ENCODE measurements around the gene CCDC83. TPM values are rescaled to one million over a fixed set of nuclear protein-coding genes. Genes with fewer than 3 reads are reported as not detected.

The CCDC83 gene
- total and polyA plus RNA-seq, 2 donors (not counting 3 experiments of a cell fraction or from before 2014, with no cell fraction given), result not detected

- dilution Hi-C loops (cut with MboI; ENCODE audit: extremely low pct_ligation_motif_present, low sequenced_read_pairs) (no loop called here), intact Hi-C loops (cut with micrococcal nuclease) (loop anchor here (10.0 kb wide), 1 partner anchor 251 kb away; no protein-coding TSS in a partner anchor)
- H3K9me1 ChIP-seq (replicated peaks; ENCODE audit: control insufficient read depth, extremely low read depth, insufficient read depth, low read length), result no peaks in the 10 kb centered on the region
- CTCF ChIA-PET, result interaction anchor here (0.7 to 1.1 kb wide), 3 partner anchors 23 to 343 kb away, joined by 3 to 4 read pairs (median 4); no protein-coding TSS in a partner anchor
- FAIRE-seq, result no peak
- H3K4me1 ChIP-seq (ENCODE audit: control insufficient read depth, extremely low read depth, insufficient read depth, low read length), result peaks cover 38% of the 10 kb centered on the region
- H3K27me3 ChIP-seq (ENCODE audit: control insufficient read depth in 2 of 2, insufficient read depth in 2 of 2, low read length in 2 of 2), result no peaks in the 10 kb centered on the region
- no peak overlapping the region for H2AFZ ChIP-seq (ENCODE audit: low read depth, low read length)
- no peak overlapping the region for H3K4me2 ChIP-seq (ENCODE audit: insufficient read depth, low read length)
- H3K27ac ChIP-seq (ENCODE audit: insufficient read depth, low read depth, low read length), result no peak overlapping the region
- H3K79me2 ChIP-seq (ENCODE audit: control insufficient read depth, insufficient read depth, low read length), result no peaks in the 10 kb centered on the region
- no TSS peak for BruUV-seq (replicated peaks)
- no peaks in the 10 kb centered on the region for H3K9me3 ChIP-seq (replicated peaks; ENCODE audit: control insufficient read depth, insufficient read depth, low read length)
- H4K20me1 ChIP-seq (replicated peaks; ENCODE audit: control insufficient read depth, extremely low read depth, insufficient read depth, low read length), result no peaks in the 10 kb centered on the region
- no peak overlapping the region for H3K9ac ChIP-seq (replicated peaks; ENCODE audit: extremely low read depth, insufficient read depth, low read length)
- no peak overlapping the region for H3K4me3 ChIP-seq (replicated peaks in 1 of 3; ENCODE audit: insufficient read depth in 1 of 3, low read depth in 1 of 3, low read length in 3 of 3)
- TF ChIP-seq GATA2 (IDR thresholded peaks at IDR 0.05; ENCODE audit: insufficient read depth, insufficient read length, low read depth, low read length) (no peak), CTCF (IDR thresholded peaks at IDR 0.05; ENCODE audit: extremely low read depth in 1 of 2, insufficient read depth in 1 of 2, low read depth in 1 of 2, low read length in 2 of 2) (no peak), FOS (IDR thresholded peaks at IDR 0.05; ENCODE audit: borderline replicate concordance, insufficient read depth, low read length) (no peak), EZH2 (IDR thresholded peaks at IDR 0.05; ENCODE audit: borderline replicate concordance, low read depth, low read length, severe bottlenecking) (no peak), MYC (IDR thresholded peaks at IDR 0.05; ENCODE audit: low read depth, low read length) (no peak), JUN (IDR thresholded peaks at IDR 0.05; ENCODE audit: borderline replicate concordance, insufficient read depth, insufficient read length, low read depth) (no peak), POLR2AphosphoS5 (IDR thresholded peaks at IDR 0.05; ENCODE audit: insufficient read depth, low read depth, low read length) (no peak)
- TF ChIP-seq, protein P1, sequence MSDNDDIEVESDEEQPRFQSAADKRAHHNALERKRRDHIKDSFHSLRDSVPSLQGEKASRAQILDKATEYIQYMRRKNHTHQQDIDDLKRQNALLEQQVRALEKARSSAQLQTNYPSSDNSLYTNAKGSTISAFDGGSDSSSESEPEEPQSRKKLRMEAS (IDR thresholded peaks at IDR 0.05; ENCODE audit: insufficient read depth, insufficient read length), result no peak
- POLR2A ChIA-PET, result no interaction called here
- H3K36me3 ChIP-seq (ENCODE audit: control insufficient read depth in 2 of 2, extremely low read depth in 1 of 2, insufficient read depth in 2 of 2, low read length in 2 of 2), result no peaks in the 10 kb centered on the region
- DNase-seq (ENCODE audit: low read depth, low spot score), result no peak
These were observed 91.0 kb downstream of the CCDC83 start for GRCh38 chr11:85946221-85946620.

Measured in endothelial cell of umbilical vein (primary cell).